H1 (cell line): Measurements from ENCODE around the gene CDC42.

Experiments
- BCL11A ChIP-seq, 2 experiments: IDR thresholded peaks; one replicate each; pipeline ENCODE4 v1.6.1; 2011; ENCODE audit warnings: low read depth in 2 of 2, low read length in 2 of 2, mild to moderate bottlenecking in 2 of 2
- CREB1 ChIP-seq: IDR thresholded peaks from 2 replicates; pipeline ENCODE4 v1.6.1; 2012; ENCODE audit warnings: inconsistent platforms
- EZH2 ChIP-seq: fragments of 200-600 bp; sonication (generic); IDR thresholded peaks from 2 replicates; pipeline ENCODE4 v1.7.1; 2012; ENCODE audit warnings: low read depth, mild to moderate bottlenecking, moderate library complexity, low read length, inconsistent platforms; ENCODE audit not compliant: severe bottlenecking
- JUN ChIP-seq: IDR thresholded peaks from 2 replicates; pipeline ENCODE4 v1.6.1; 2011; ENCODE audit warnings: low read depth, mild to moderate bottlenecking, improper control_type of control experiment, low read length
- JUND ChIP-seq: IDR thresholded peaks from 2 replicates; pipeline ENCODE4 v1.6.1; 2011; ENCODE audit warnings: mild to moderate bottlenecking, improper control_type of control experiment, low read length
- POLR2A ChIP-seq, 2 experiments: IDR thresholded peaks; 1 replicate in 1 of 2; 2 replicates in 1 of 2; pipeline ENCODE4 v1.6.1; 2011; ENCODE audit warnings: low read depth in 2 of 2, low read length in 2 of 2, mild to moderate bottlenecking in 2 of 2; ENCODE audit errors: control extremely low read depth in 1 of 2
- SUZ12 ChIP-seq: fragments of 200-600 bp; sonication (generic); IDR thresholded peaks from 2 replicates; pipeline ENCODE4 v1.6.1; 2012; ENCODE audit warnings: mild to moderate bottlenecking, inconsistent platforms, low read length, moderate library complexity, mixed read lengths

DNA sequence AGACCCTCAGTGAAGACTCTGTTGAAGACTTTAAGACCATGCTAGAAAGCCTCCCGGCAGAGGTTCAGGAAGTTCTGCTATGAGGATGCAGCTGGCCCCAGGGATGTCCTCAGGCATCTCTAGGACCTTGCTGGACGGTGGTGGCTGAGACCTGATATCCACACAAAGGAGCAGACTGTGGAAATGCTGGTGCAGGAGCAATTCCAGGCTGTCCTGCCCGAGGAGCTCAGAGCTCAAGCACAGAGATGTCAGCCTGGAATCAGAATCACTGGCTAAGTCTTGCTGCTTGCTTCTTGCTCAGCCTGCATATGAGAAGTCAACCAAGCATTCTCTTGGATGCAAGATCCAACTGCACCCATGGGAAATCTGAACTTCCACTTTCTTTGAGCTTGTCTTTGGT, 22.0 kb upstream of the CDC42 start:
- TF ChIP-seq BCL11A (IDR thresholded peaks at IDR 0.05; ENCODE audit: low read depth in 2 of 2, low read length in 2 of 2) (no peak), EZH2 (no peak), CREB1 (no peak), SUZ12 (no peak), JUN (no peak), JUND (no peak), POLR2A (IDR thresholded peaks at IDR 0.05; ENCODE audit: control extremely low read depth in 1 of 2, low read depth in 2 of 2, low read length in 2 of 2) (no peak)
